HG03066 (cell line): ENCODE measurements around the gene CPED1.
"Not testable (repeated sequence)": the region's sequence is repeated elsewhere in the genome, so short reads cannot be mapped to it uniquely, and the experiment has no call there.

ENCODE experiments used
- ATAC-seq: cut with Tn5 transposase; IDR thresholded peaks from one replicate; pipeline ENCODE4 v1.9.1; 2021; ENCODE audit warnings: low read depth; ENCODE audit not compliant: unreplicated experiment

Gene CPED1

GRCh38 chr7:120979765-120980499 is 8.6 kb upstream of the CPED1 start:
- ATAC-seq = no peak

GRCh38 chr7:120981117-120981516 is 7.4 kb upstream of the CPED1 start:
- ATAC-seq = no peak

- ATAC-seq = no peak
Observed at GRCh38 chr7:120981888-120982615, 6.5 kb upstream of the CPED1 start.

- not testable (repeated sequence) for ATAC-seq
Observed at GRCh38 chr7:120983592-120983991, 4.9 kb upstream of the CPED1 start.

- no peak for ATAC-seq
Observed at GRCh38 chr7:120984406-120984805, 4.1 kb upstream of the CPED1 start.

GRCh38 chr7:120985130-120985758 is 3.3 kb upstream of the CPED1 start:
- no peak for ATAC-seq

- no peak for ATAC-seq
Observed at GRCh38 chr7:120985839-120986238, 2.7 kb upstream of the CPED1 start.

GRCh38 chr7:120986650-120987049 is 1.9 kb upstream of the CPED1 start:
- ATAC-seq = no peak

- ATAC-seq = no peak
Observed at GRCh38 chr7:120987280-120987679, 1.2 kb upstream of the CPED1 start.

- peak; percentile 93 for ATAC-seq
Observed at GRCh38 chr7:120987683-120988590, 574 bp upstream of the CPED1 start.

- no peak for ATAC-seq
Observed at GRCh38 chr7:120989257-120990220, 1.0 kb downstream of the CPED1 start.

GRCh38 chr7:120990468-120991118 is 2.1 kb downstream of the CPED1 start:
- ATAC-seq = no peak

- no peak for ATAC-seq
Observed at GRCh38 chr7:120991161-120991560, 2.6 kb downstream of the CPED1 start.

GRCh38 chr7:120991581-120991980 is 3.1 kb downstream of the CPED1 start:
- ATAC-seq = no peak

GRCh38 chr7:120992272-120992964 is 3.9 kb downstream of the CPED1 start:
- ATAC-seq = no peak

- ATAC-seq = no peak
Observed at GRCh38 chr7:120992965-120993494, 4.5 kb downstream of the CPED1 start.

GRCh38 chr7:120993553-120994191 is 5.2 kb downstream of the CPED1 start:
- ATAC-seq = no peak
